Measurements from ENCODE around the gene GAS2L3.

The GAS2L3 gene

GRCh38 chr12:100672075-100672592 is 98.7 kb downstream of the GAS2L3 start:
- peak; percentile 56 for DNase-seq (ENCODE audit: extremely low spot score)
- no peak for TF ChIP-seq SP1 (IDR thresholded peaks at IDR 0.05)
- TF ChIP-seq FOXK2 (IDR thresholded peaks at IDR 0.05): no peak
- no peak for TF ChIP-seq LEF1 (IDR thresholded peaks at IDR 0.05; ENCODE audit: borderline replicate concordance)
- TF ChIP-seq CTBP1 (IDR thresholded peaks at IDR 0.05; ENCODE audit: borderline replicate concordance): no peak
- no peak for TF ChIP-seq FOXM1 (IDR thresholded peaks at IDR 0.05; ENCODE audit: borderline replicate concordance)
- TF ChIP-seq HDGF (IDR thresholded peaks at IDR 0.05; ENCODE audit: borderline replicate concordance): no peak
- ChIA-PET POLR2A (no interaction called here), CTCF (interaction anchor here (1.1 to 1.2 kb wide), 3 partner anchors 9 to 49 kb away, joined by 3 to 4 read pairs (median 3); no protein-coding TSS in a partner anchor)

GRCh38 chr12:100674036-100674888 is 100.8 kb downstream of the GAS2L3 start:
- no peak for DNase-seq (ENCODE audit: extremely low spot score)
- TF ChIP-seq ZNF384 (IDR thresholded peaks at IDR 0.05): no peak
- ChIA-PET POLR2A (no interaction called here), CTCF (interaction anchor here (1.0 kb wide), 1 partner anchor 59 kb away, joined by 3 read pairs; no protein-coding TSS in a partner anchor)

Measured in HEK293T (cell line).